ENCODE data around the gene TJP3.

TJP3 gene

DNA sequence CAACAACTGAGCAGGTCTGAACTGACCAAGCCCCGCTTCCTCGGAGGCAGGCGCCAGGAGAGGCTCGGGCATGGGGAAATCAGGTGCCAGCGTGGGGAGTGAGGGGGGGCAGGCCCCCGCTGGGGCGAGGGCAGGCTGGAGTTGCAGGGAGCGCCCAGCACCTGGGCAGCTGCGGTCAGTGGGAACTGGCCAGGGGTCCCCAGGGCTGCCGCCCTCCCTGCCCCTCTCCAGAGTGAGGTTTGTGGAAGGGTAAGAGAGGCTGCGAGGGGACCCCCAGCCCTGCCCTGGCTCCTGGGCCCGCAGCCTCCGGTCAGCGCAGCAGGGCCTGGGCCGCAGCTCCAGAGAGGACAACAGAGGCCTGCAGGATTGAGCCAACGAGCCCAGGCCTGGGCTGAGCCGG, 40.4 kb upstream of the TJP3 start:
- TF ChIP-seq ZNF274 (IDR thresholded peaks at IDR 0.05; ENCODE audit: low read depth, low read length), result no peak
- H3K4me3 ChIP-seq (ENCODE audit: low read length), result no peak overlapping the region

DNA sequence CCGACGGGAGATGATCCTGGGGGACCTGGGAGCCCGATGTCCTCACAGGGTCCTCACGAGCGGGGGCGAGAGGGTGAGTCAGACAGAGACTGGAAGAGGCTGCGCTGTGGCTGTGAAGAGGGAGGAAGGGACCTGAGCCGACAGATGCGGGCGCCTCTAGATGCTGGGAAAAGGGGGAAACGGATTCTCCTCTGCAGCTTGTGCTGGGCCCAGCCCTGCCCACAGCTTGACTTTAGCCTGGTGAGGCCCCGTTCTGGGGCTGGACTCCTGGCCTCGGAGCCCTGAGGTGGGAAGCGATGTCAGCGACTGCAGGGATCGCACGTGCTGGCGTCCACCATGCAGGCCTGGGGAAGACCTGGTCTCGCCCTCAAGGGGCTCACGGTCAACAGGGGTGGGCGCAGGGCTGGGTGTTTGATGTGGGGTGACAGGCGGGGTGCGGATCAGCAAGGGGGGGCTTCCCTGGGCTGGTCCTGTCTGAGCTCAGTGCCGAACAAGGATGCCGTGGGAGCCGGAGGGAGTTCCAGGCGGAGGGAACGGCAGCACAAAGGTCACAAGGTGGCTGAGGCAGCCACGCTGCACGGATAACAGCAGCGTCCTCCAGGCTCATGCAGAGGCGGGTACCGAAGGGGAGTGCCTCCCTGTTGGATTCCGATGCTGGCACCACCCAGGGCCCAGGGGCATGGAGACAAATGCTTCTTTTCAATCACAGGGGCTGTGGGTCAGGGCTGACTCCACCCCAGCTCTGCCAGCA, 39.7 kb upstream of the TJP3 start:
- TF ChIP-seq ZNF274 (IDR thresholded peaks at IDR 0.05; ENCODE audit: low read depth, low read length), result no peak
- H3K4me3 ChIP-seq (ENCODE audit: low read length), result no peak overlapping the region

DNA sequence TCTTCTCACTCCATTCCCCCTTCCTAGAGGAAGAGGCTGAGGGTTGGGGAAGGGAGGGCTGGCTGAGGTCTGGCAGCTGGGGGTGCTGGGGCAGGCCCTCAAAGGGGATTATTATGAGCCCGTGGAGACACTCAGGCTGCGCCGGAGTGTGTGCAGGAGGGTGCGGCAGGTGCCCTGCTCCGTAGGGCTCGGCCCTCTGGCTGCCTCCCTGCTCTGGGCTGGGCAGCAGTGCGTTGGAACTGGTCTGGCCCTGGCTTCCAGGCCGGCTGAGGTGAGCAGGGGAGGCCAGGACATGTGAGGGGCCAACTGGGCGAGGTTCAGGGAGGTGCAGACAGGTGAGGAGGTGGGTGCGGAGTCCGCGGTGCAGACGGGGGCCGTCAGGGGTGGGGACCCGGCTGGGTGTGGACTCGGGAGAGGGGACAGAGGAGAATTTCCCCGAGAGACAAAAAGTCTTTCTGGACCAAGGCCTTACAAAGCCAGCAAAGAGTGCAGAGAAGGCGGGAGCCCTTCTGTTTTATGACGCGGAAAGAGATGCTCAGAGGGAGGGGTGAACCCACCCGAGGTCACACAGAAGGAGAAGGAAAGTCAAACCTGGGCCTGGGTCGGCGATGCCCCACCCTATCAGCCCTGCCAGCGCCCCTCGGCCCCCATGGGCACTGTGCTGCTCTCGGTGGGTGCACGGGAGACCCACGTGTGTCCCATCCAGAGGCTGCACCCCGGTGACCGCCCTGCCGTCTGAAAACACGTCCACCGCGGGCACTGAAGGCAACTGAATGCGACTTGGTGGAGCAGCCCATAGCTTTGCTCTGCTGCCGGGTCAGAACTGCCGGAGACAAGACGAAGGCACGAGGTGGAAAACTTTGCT, 38.9 kb upstream of the TJP3 start:
- TF ChIP-seq ZNF274 (IDR thresholded peaks at IDR 0.05; ENCODE audit: low read depth, low read length), result no peak
- no peak overlapping the region for H3K4me3 ChIP-seq (ENCODE audit: low read length)

DNA sequence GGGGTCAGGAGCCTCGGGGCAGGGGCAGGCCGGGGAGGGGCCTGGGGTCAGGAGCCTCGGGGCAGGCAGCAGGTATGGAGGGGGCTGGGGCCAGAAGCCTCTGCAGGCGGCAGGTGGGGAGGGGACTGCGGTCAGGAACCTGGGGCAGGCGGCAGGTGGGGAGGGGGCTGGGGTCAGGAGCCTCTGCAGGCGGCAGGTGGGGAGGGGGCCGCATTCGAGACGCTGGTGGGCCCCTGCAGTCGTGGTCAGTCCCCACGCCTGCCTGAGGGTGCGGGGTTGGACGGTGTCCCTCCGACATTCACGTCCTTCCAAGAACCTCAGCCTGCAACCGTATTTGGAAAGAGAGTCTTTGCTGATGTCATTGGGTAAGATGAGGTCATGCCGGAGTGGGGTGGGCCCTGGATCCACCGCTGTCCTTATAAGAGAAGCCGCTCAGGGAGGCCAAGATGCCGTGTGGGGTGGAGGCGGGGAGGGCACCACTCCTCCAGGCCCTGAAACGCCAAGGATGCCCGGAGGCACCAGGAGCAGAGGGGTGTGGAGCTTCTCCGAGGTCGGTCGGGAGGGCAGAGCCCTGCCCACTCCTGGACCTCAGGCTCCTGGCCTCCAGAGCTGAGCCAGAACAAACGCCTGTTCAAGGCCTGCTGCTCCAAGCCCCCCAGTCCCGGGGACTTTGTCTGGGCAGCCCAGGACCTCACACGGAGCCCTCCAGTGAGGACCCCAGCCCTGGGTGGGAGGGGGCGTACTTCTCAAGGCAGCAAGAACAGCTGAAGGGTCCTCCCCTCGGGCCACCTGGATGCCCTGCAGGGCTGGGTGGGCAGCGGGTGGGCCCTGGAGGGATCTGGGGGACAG, 38.0 kb upstream of the TJP3 start:
- no peak for TF ChIP-seq ZNF274 (IDR thresholded peaks at IDR 0.05; ENCODE audit: low read depth, low read length)
- H3K4me3 ChIP-seq (ENCODE audit: low read length), result no peak overlapping the region

DNA sequence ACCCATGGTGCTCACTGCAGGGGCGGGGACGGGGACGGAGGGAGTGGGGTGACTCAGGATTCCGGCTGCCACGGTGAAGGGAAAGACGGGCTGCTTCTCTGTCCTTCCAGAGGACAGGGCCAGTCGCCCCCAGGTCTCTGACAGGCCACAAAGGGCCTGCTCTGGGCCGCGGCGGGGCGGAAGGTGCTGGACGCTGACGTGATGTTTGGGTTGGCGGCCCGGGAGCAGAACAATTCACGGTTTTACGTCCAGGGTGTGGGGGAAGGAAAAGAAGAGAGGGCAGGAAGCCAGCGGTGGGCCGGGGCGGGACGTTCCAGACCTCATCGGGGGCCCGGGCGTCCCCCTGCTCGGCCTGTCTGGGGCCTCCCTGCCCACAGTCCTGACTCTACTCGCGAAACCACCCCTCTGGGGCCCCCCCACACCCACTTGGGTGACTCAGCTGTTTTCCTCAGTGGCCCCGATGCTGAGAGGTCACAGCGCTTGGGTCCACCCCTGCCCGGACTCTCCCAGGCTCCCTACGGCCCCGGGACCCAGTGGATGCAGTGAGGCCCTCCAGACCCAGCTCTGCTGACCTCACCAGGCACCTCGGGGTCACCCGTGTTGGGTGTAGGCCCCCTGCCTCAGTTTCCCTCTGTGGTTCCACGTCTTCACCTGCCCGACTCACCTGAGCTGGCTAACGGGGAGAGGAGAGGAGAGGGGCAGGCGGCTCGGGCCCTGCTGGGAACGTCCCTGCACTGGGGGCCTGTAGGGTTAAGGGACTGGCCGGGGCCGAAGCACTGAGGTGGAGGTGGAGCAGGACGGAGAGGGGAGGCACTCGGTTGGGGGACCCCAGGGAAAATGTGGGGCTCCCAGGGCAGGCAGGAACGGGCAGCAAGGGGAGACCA, 37.1 kb upstream of the TJP3 start:
- no peak overlapping the region; the same call in 1 of the 2 replicates for H3K4me3 ChIP-seq (ENCODE audit: low read length)
- TF ChIP-seq ZNF274 (IDR thresholded peaks at IDR 0.05; ENCODE audit: low read depth, low read length), result no peak

DNA sequence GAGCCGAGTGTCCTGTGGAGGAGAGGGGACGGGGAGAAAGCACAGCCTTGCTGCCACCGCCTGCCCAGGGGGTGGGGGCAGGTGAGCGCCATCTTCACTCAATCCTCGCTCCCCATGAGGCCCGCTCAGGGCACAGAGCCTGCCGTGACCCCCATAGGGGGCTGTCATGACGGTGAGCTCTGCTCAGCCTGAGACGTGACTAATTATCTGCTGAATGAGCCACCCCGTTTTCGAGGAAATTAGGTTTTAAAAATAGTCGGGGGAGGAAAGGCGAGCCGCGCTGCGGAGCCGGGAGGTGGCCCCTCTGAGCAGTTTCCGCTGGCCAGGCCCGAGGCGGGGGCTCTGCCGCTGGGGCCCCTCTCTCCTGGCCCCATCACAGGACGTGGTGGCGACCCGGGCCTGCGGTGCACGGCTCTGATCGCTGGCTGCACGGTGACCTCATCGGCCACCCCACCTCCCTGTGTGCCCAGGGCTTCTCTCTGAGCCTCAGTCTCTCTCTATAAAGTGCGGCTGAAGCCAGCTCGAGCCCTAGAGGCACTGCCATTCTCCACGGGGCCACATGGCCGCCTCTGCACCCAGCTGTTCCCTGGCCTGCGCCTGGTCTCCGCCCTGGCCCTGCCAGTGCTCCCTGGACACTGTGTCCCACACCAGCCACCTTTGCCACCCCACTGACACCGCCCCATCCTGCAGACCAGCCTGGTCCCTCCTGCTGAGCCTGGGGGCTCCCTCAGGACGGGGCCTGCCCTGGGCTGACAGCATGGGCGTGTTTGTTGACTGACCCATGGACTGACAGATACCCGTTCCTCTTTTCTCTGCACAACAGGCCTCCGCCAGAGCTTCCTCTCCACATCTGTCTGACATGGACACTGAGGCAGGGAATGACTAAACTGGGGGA, 36.3 kb upstream of the TJP3 start:
- no peak overlapping the region; the same call in 1 of the 2 replicates for H3K4me3 ChIP-seq (ENCODE audit: low read length)
- no peak for TF ChIP-seq ZNF274 (IDR thresholded peaks at IDR 0.05; ENCODE audit: low read depth, low read length)

DNA sequence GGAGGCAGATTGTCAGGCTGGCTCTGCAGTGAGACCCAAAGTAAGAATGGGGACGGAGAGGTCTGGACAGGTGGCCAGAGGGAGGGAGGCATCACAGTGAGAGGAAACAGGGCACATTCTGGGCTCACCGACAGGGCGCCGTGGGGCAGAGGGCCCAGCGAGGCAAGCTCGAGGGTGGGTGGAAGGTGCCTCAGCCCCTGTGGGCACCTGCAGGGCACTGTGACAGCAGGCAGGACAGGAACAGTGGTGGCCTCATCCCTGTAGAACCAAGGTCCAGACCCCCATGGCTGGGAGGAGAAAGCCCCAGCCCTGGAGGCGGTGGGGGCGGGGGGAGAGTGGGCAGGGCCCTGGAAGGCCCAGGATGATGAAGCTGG, 35.6 kb upstream of the TJP3 start:
- TF ChIP-seq ZNF274 (IDR thresholded peaks at IDR 0.05; ENCODE audit: low read depth, low read length), result no peak

DNA sequence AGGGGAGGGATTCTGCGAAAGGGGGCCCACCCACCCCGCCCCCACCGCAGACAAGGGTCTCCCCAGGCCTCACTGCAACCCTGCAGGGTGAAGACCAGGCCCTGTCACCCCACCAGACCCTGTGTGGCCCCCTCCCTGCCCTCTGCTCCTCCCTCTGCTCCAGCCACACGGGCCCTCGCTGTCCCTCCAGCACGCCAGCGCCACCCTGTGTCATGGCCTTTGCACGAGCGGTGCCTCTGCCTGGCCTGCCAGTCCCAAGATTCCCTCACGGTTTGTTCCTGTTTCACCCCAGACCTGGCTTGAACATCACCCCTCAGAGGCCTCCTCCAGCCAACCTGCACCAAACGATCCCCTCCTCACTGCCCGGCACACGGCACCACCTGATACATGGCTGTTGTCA, 35.2 kb upstream of the TJP3 start:
- TF ChIP-seq ZNF274 (IDR thresholded peaks at IDR 0.05; ENCODE audit: low read depth, low read length), result no peak
- H3K4me3 ChIP-seq (ENCODE audit: low read length), result no peak overlapping the region

More for the DNA sequence above, 35.6 kb upstream of the TJP3 start:
- no peak overlapping the region for H3K4me3 ChIP-seq (ENCODE audit: low read length)

DNA sequence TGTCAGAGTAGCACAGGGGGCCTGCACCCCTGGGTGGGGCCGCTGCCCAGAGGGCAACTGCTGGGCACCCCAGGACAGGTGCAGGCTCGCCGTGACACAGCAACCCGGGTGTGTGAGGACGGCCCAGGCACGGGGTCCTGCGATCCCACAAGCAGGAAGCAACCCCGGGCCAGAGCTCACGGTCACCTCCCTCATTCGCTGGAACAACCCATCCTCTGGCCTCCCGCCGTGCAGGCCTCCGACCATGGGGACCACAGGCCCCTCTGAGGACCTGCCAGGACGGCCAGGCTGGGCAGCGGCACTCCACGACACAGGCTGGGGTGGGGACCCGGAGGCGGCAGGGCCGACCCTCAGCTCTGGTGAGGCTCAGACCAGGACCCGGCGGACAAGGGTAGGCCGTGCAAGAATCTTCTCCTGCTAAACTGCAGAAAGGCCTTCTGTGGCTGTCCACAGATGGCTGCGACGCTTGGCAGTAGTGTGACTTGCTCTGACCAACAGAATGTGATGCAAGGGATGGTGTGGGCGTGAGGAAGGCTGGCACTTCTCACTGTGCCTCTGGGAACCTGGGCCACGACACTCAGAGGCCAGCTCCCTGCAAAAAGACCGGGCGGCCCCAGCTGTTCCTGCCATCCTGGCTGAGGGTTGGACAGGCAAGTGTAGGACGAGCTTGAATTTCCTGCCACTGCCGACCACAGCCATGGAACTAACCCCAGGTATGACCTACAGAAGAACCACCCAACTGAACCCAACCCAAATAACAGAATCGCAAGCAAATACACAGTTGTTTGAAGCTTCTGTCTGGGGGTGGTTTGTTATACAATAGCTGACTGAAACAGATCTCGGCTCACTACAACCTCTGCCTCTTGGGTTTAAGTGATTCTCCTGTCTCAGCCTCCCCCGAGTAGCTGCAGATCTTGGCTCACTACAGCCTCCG, 34.4 kb upstream of the TJP3 start:
- no peak for TF ChIP-seq ZNF274 (IDR thresholded peaks at IDR 0.05; ENCODE audit: low read depth, low read length)
- no peak overlapping the region for H3K4me3 ChIP-seq (ENCODE audit: low read length)

DNA sequence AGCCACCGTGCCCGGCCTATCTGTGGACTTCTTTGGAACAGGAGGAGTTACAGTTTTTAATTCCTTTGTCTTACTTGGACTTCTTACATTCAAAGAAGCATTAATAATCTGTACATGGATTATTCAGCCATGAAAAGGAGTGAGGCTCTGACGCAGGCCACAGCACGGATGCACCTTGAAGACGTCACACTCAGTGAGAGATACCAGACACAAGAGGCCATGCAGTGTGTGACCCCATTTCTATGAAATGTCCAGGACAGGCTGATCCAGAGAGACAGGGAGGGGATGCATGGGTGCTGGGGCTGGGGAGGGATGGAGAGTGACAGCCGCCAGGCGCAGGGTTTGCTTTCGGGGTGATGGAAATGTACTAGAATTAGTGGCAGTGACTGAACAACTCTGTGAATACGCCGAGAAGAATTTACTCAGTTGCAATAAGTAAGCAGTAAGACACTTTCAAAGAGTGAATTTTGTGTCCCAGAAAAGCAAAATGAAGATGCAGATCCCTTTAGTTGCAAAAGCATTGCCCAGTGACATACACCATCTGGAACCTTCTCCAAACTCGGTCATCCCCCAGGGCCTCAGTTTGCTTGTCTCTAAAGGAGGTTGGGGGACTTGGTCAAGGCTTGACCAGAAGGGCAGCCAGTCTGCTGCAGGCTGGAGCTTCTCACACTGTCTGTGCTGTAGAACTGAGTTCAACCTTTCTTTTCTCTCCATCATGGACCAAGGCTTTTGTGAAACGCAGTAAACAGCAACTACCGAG, 33.2 kb upstream of the TJP3 start:
- no peak for TF ChIP-seq ZNF274 (IDR thresholded peaks at IDR 0.05; ENCODE audit: low read depth, low read length)
- no peak overlapping the region for H3K4me3 ChIP-seq (ENCODE audit: low read length)

DNA sequence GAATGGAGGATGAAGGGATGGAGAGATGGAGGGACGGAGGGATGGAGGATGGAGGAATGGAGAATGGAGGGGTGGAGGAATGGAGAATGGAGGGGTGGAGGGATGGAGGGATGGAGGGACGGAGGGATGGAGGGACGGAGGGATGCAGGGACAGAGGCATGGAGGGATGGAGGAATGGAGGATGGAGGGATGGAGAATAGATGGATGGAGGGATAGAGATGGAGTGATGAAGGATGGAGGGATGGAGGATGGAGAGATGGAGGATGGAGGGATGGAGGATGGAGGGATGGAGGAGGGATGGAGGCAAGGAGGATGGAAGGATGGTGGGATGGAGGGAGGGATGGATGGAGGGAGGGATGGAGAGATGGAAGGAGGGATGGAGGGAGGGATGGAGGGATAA, 30.0 kb upstream of the TJP3 start:
- H3K4me3 ChIP-seq (ENCODE audit: low read length), result no peak overlapping the region
- TF ChIP-seq ZNF274 (IDR thresholded peaks at IDR 0.05; ENCODE audit: low read depth, low read length), result no peak
